ENCODE results near the gene DLEC1.

Gene DLEC1

GRCh38 chr3:38137615-38138348 lies 98.8 kb downstream of the DLEC1 start:
- no peak for DNase-seq (ENCODE audit: low read depth)

DNA sequence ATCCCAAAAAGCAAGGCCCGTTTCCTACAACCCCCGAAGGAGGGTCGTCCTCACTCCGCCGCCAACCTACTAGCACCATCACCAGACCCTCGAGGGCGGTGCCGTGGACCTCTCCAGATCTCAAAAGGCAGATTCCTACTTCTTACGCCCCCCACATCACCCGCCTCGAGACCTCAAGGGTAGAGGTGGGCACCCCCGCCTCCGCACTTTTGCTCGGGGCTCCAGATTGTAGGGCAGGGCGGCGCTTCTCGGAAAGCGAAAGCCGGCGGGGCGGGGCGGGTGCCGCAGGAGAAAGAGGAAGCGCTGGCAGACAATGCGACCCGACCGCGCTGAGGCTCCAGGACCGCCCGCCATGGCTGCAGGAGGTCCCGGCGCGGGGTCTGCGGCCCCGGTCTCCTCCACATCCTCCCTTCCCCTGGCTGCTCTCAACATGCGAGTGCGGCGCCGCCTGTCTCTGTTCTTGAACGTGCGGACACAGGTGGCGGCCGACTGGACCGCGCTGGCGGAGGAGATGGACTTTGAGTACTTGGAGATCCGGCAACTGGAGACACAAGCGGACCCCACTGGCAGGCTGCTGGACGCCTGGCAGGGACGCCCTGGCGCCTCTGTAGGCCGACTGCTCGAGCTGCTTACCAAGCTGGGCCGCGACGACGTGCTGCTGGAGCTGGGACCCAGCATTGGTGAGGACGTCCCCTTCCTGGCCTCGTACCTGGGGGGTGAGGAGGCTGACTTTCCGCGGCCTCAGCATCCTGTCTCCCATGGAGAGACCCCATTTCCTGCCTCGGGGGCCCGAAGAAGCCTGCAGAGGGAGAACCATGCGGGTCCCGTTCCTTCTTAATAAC lies 99.6 kb downstream of the DLEC1 start, which contains the start of gene MYD88:
Gene MYD88 (plus strand): TSS at position 313 of the 842 bp plus-strand sequence. CDS start 40 bp downstream, at position 353.
- peak; percentile 73 for DNase-seq (ENCODE audit: low read depth)

DNA sequence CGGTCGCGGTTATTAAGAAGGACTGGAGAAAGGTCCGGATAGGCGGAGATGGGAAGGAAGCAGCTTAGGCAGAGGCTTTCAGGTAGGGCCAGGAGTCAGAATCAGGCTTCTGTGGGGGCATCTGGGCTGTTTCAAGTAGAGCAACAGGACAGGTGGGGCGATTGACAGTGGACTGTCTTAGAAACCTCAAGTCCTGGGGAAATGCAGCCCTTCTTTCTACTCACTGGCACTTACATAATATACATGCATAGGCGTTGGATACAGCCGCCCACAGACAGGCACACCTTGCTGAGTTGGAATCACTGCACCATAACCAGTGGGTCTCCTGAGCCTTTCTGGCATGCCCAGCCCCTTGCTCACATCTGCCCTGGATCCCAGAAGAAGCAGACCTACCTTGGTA lies 100.2 kb downstream of the DLEC1 start:
- DNase-seq (ENCODE audit: low read depth): no peak

- no peak for DNase-seq (ENCODE audit: low read depth)
These were observed 100.6 kb downstream of the DLEC1 start for GRCh38 chr3:38139652-38140051.

DNA sequence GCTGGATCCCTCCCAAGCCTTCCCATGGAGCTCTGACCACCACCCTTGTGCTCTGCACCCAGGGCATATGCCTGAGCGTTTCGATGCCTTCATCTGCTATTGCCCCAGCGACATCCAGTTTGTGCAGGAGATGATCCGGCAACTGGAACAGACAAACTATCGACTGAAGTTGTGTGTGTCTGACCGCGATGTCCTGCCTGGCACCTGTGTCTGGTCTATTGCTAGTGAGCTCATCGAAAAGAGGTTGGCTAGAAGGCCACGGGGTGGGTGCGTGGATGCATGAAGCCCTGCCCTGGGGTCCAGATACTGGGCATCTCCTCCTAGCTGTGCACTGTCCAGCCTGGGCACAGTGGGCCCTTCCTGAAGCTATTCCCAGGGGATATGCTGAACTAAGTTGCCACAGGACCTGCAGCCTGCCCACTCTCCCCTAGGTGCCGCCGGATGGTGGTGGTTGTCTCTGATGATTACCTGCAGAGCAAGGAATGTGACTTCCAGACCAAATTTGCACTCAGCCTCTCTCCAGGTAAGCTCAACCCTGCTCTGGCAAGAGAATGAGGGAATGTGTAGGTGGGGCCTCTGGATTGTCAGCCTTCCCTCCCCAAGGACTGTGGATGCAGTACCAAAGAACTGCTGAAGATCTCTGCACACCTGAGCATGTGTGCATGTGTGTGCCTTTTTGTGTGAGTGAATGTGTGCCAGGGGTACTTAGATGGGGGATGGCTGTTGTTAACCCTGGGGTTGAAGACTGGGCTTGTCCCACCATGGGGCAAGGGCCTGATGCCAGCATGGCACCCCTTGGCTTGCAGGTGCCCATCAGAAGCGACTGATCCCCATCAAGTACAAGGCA lies 101.5 kb downstream of the DLEC1 start:
- no peak for DNase-seq (ENCODE audit: low read depth)

- no peak for DNase-seq (ENCODE audit: low read depth)
These were observed 102.4 kb downstream of the DLEC1 start for GRCh38 chr3:38141173-38141951.

- DNase-seq (ENCODE audit: low read depth): no peak
These were observed 102.9 kb downstream of the DLEC1 start for GRCh38 chr3:38141952-38142273.

DNA sequence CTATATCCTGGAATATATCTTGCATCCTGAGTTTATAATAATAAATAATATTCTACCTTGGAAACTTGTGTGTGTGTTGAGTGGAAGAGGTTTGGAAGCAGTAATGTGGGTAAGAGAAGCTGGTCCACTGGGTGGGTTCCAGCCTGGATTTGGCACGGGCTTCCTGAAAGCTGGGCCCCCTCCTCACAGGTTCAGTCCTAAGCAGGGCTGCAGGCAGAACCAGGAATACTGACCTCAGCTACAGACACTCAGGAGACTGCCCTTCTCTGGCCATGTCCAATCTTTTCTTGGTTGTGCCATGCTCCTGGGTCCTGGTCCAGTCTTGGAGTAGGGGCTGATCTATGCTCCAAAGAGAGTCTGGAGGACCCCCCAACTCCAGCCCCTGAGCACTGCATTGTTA lies 104.0 kb downstream of the DLEC1 start:
- DNase-seq (ENCODE audit: low read depth): no peak

- DNase-seq (ENCODE audit: low read depth): no peak
These were observed 104.5 kb downstream of the DLEC1 start for GRCh38 chr3:38143511-38143910.

GRCh38 chr3:38146504-38146903 lies 107.5 kb downstream of the DLEC1 start:
- DNase-seq (ENCODE audit: low read depth): no peak

DNA sequence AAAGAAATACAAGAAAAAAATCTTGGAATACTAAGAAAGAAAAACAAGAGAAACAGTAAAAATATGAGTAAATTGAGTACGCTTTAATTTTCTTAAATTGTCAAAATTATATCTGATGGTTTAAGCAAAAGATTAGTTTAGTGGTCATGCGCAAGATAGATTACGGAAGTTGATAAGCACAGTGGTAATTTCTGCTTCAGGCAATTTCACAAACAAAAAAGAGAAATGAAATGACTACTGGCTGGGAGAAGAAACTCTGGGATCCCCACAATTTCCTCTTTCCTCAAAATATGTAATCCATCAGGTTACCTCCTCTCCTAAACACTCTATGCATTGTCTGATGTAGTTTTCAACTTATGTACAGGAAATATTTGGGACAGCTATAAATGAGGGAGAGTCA lies 108.4 kb downstream of the DLEC1 start:
- no peak for DNase-seq (ENCODE audit: low read depth)

GRCh38 chr3:38148311-38148882 lies 109.4 kb downstream of the DLEC1 start:
- no peak for DNase-seq (ENCODE audit: low read depth)

GRCh38 chr3:38149708-38150107 lies 110.7 kb downstream of the DLEC1 start:
- DNase-seq (ENCODE audit: low read depth): no peak

DNA sequence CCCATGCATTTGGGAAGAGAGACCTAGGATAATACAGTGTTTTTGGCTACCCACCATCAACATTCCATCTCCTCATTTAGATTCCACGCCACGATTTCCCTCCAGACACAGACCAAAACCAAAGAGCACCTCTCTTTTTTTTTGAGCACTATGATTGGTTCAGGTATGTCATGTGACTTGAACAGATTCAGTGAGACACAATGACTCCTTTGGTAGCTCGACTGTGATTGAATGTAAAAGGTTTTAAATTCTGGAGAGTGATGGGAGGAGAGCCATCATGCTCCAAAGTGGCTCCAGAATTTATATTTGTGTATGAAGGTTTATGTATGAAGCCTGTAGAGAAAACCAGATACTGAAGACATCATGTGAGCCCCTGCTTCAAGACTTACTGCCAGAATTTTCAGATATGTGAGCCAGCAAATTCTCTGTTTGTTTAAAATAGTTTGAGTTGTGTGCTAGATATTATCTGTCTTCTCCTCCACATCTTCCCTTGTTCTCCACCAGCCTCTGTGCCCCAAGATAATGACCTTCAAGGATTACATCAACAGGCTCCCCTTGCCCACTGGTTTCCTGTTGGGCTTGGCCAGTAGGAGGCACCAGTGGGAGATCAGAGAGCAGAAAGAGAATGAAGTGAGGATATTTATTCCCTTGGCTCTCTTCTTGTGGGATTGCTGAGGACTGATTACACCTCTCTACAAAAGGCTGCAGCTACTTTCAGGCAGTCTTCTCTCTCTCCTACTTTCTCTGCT lies 111.9 kb downstream of the DLEC1 start:
- DNase-seq (ENCODE audit: low read depth): no peak

DNA sequence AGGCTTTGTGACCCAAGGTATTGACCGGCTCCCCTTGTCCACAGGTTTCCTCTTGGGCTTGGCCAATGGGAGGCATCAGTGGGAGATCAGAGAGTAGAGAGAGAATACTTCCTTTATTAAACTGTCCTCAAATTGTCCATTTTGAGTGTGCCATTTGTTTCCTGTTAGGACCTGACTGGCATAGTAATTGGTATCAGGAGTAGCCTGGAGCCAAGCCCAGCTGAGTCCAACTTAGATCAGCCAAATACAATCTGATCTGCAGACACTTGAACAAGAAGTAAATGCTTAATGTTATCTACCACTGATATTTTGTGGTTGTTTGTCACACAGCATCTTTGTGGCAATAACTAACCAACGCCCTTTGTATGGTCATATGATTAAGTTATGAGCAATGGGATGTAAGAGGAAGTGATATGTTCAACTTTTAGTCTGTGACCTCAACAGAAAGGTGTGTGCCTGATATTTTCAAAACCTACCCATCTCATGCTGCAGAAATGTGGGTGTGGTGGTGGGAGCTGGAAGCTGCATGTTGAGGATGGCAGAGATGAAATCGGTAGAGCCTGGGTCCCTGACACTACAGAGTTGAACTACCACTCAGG lies 112.8 kb downstream of the DLEC1 start:
- no peak for DNase-seq (ENCODE audit: low read depth)

- DNase-seq (ENCODE audit: low read depth): no peak
These were observed 113.6 kb downstream of the DLEC1 start for GRCh38 chr3:38152609-38153008.

DNA sequence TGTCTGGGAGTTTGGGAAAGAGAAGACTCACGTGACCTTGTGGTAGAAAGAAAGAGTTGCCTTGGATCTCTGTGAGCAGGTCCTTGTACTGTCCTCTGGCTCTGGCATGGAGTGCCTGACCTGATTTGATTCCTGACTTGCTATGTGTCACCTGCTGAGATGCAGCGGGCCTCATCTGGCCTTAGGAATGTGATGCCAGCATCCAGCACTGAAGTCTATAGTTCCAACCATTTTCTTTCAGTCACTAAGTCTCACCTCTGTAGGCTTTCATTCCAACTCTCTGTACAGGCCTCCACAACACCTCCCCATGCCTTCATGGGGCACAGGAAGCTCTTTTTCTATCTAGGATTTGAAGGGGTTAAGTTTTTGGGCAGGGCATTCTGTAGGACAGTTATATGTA lies 114.2 kb downstream of the DLEC1 start:
- DNase-seq (ENCODE audit: low read depth): no peak

DNA sequence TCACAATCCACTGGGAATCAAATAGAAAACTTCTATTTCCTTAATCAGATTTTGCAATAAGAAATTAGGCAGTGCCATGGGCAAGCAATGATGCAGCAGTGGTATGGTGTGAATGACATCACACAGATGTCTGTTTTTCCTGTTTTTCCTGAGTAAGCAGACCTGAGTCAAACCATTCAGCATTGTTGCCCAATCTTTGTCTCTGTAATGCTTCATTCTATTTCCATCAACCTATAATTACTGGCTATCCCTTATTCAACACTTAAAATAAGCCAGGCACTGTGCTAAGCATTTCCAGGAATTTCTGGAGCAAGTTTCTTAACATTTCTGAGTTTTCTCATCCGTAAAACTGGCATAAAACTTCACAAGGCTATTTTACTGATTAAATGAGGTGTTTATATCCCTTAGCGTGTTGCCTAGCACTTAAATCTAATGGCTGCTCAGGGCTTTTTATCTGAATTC lies 115.1 kb downstream of the DLEC1 start:
- peak; percentile 66 for DNase-seq (ENCODE audit: low read depth)

GRCh38 chr3:38154625-38155255 lies 115.7 kb downstream of the DLEC1 start:
- DNase-seq (ENCODE audit: low read depth): no peak

- no peak for DNase-seq (ENCODE audit: low read depth)
These were observed 116.8 kb downstream of the DLEC1 start for GRCh38 chr3:38155825-38156224.

Data from EH (cell line).